HG03159 (cell line): ENCODE data around the gene GLIPR1L2.
"Not testable (repeated sequence)": the region's sequence is repeated elsewhere in the genome, so short reads cannot be mapped to it uniquely, and the experiment has no call there.

ENCODE experiments used
- ATAC-seq: cut with Tn5 transposase; IDR thresholded peaks from one replicate; pipeline ENCODE4 v1.9.1; 2021; ENCODE audit warnings: mild to moderate bottlenecking, moderate library complexity; ENCODE audit not compliant: unreplicated experiment

Gene GLIPR1L2

GRCh38 chr12:75428767-75429166 lies 37.9 kb downstream of the GLIPR1L2 start:
- no peak for ATAC-seq

GRCh38 chr12:75432924-75433323 lies 42.0 kb downstream of the GLIPR1L2 start:
- no peak for ATAC-seq

- peak; percentile 77 for ATAC-seq
These were observed 46.7 kb downstream of the GLIPR1L2 start for GRCh38 chr12:75437564-75437963.

- no peak for ATAC-seq
These were observed 47.3 kb downstream of the GLIPR1L2 start for GRCh38 chr12:75438059-75438754.

- ATAC-seq = no peak
These were observed 48.2 kb downstream of the GLIPR1L2 start for GRCh38 chr12:75439048-75439447.

- no peak for ATAC-seq
These were observed 49.0 kb downstream of the GLIPR1L2 start for GRCh38 chr12:75439930-75440329.

GRCh38 chr12:75441687-75442449 lies 51.0 kb downstream of the GLIPR1L2 start:
- ATAC-seq = not testable (repeated sequence)

GRCh38 chr12:75442454-75442853 lies 51.6 kb downstream of the GLIPR1L2 start:
- ATAC-seq = not testable (repeated sequence)

GRCh38 chr12:75443709-75444108 lies 52.8 kb downstream of the GLIPR1L2 start:
- ATAC-seq = no peak

- ATAC-seq = no peak
These were observed 53.7 kb downstream of the GLIPR1L2 start for GRCh38 chr12:75444429-75445136.

GRCh38 chr12:75445137-75445507 lies 54.2 kb downstream of the GLIPR1L2 start:
- ATAC-seq = not testable (repeated sequence)

GRCh38 chr12:75446857-75447256 lies 56.0 kb downstream of the GLIPR1L2 start:
- no peak for ATAC-seq

- ATAC-seq = no peak
These were observed 57.0 kb downstream of the GLIPR1L2 start for GRCh38 chr12:75447691-75448393.

- no peak for ATAC-seq
These were observed 61.9 kb downstream of the GLIPR1L2 start for GRCh38 chr12:75452675-75453330.

GRCh38 chr12:75455839-75456238 lies 65.0 kb downstream of the GLIPR1L2 start:
- ATAC-seq = no peak

GRCh38 chr12:75457191-75457590 lies 66.3 kb downstream of the GLIPR1L2 start:
- no peak for ATAC-seq

- not testable (repeated sequence) for ATAC-seq
These were observed 67.0 kb downstream of the GLIPR1L2 start for GRCh38 chr12:75457866-75458265.

- no peak for ATAC-seq
These were observed 68.9 kb downstream of the GLIPR1L2 start for GRCh38 chr12:75459755-75460154.

- ATAC-seq = no peak
These were observed 69.3 kb downstream of the GLIPR1L2 start for GRCh38 chr12:75460204-75460603.
